ENCODE measurements around the gene XKR7. TPM values are rescaled to one million over a fixed set of nuclear protein-coding genes. Genes with fewer than 3 reads are reported as not detected.
A peak's percentile ranks its signal among the peaks of the same experiment; 100 is the strongest.

XKR7 gene
- total RNA-seq, 1 donor from 2014 or later: 0.23 TPM

- DNase-seq (ENCODE audit: low spot score): no peak
- Mint-ChIP-seq H3K4me3 (ENCODE audit: unreplicated experiment) (peak overlapping the region; percentile 99), H3K36me3 (ENCODE audit: low read depth, unreplicated experiment) (peaks cover 32% of the 10 kb centered on the region), H3K4me1 (ENCODE audit: unreplicated experiment) (peaks cover 19% of the 10 kb centered on the region), H3K9me3 (ENCODE audit: unreplicated experiment) (no peaks in the 10 kb centered on the region), H3K27ac (ENCODE audit: unreplicated experiment) (peak overlapping the region; percentile 72), H3K27me3 (ENCODE audit: unreplicated experiment) (peaks cover 17% of the 10 kb centered on the region)
- TF ChIP-seq CTCF (IDR thresholded peaks at IDR 0.05; ENCODE audit: unreplicated experiment): no peak
These were observed 16.8 kb upstream of the XKR7 start for GRCh38 chr20:31951203-31951529.

GRCh38 chr20:31951530-31952453 lies 16.2 kb upstream of the XKR7 start, which contains the start of gene PDRG1:
Gene PDRG1, minus strand, starts transcription at chr20:31952046. Its CDS starts 85 bp downstream, at chr20:31951961.
- DNase-seq (ENCODE audit: low spot score): peak; percentile 99
- no peaks in the 10 kb centered on the region for H3K9me3 Mint-ChIP-seq (ENCODE audit: unreplicated experiment)
- peaks cover 25% of the 10 kb centered on the region for H3K36me3 Mint-ChIP-seq (ENCODE audit: low read depth, unreplicated experiment)
- H3K4me1 Mint-ChIP-seq (ENCODE audit: unreplicated experiment): peaks cover 19% of the 10 kb centered on the region
- H3K4me3 Mint-ChIP-seq (ENCODE audit: unreplicated experiment): peak within 1 kb of the TSS; percentile 99
- H3K27ac Mint-ChIP-seq (ENCODE audit: unreplicated experiment): peak within 1 kb of the TSS; percentile 72
- peak; percentile 78 for TF ChIP-seq CTCF (IDR thresholded peaks at IDR 0.05; ENCODE audit: unreplicated experiment)
- peaks cover 14% of the 10 kb centered on the region for H3K27me3 Mint-ChIP-seq (ENCODE audit: unreplicated experiment)

- Mint-ChIP-seq H3K27ac (ENCODE audit: unreplicated experiment) (no peak overlapping the region), H3K4me3 (ENCODE audit: unreplicated experiment) (no peak overlapping the region), H3K27me3 (ENCODE audit: unreplicated experiment) (peaks cover 14% of the 10 kb centered on the region), H3K36me3 (ENCODE audit: low read depth, unreplicated experiment) (peaks cover 13% of the 10 kb centered on the region), H3K4me1 (ENCODE audit: unreplicated experiment) (peaks cover 19% of the 10 kb centered on the region), H3K9me3 (ENCODE audit: unreplicated experiment) (no peaks in the 10 kb centered on the region)
- no peak for TF ChIP-seq CTCF (IDR thresholded peaks at IDR 0.05; ENCODE audit: unreplicated experiment)
- no peak for DNase-seq (ENCODE audit: low spot score)
These were observed 14.3 kb upstream of the XKR7 start for GRCh38 chr20:31953556-31954148.

GRCh38 chr20:31954500-31954899 lies 13.5 kb upstream of the XKR7 start:
- Mint-ChIP-seq H3K4me1 (ENCODE audit: unreplicated experiment) (peaks cover 15% of the 10 kb centered on the region), H3K36me3 (ENCODE audit: low read depth, unreplicated experiment) (peaks cover 7% of the 10 kb centered on the region), H3K27ac (ENCODE audit: unreplicated experiment) (peak overlapping the region; percentile 67), H3K27me3 (ENCODE audit: unreplicated experiment) (peaks cover 11% of the 10 kb centered on the region), H3K4me3 (ENCODE audit: unreplicated experiment) (no peak overlapping the region), H3K9me3 (ENCODE audit: unreplicated experiment) (no peaks in the 10 kb centered on the region)
- no peak for TF ChIP-seq CTCF (IDR thresholded peaks at IDR 0.05; ENCODE audit: unreplicated experiment)
- DNase-seq (ENCODE audit: low spot score): no peak

Data from endothelial cell (in vitro differentiated cells).